Measurements from ENCODE around the gene LYPD3.

DNA sequence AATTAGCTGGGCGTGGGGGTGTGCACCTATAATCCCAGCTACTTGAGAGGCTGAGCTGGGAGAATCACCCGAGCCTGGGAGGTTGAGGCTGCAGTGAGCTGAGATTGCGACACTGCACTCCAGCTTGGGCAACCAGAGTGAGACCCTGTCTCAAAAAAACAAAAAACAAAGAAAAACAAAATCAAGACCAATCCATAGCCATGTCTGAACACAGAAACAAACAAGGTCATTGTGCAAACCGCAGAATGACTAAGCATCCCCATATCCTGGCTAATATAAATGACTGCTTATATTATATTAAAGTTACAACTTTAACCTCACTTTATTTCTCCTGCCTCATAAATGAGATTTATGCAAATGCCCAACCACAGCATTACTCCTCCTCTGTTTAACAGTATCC lies 2.3 kb upstream of the LYPD3 start:
- TF ChIP-seq, protein P1, sequence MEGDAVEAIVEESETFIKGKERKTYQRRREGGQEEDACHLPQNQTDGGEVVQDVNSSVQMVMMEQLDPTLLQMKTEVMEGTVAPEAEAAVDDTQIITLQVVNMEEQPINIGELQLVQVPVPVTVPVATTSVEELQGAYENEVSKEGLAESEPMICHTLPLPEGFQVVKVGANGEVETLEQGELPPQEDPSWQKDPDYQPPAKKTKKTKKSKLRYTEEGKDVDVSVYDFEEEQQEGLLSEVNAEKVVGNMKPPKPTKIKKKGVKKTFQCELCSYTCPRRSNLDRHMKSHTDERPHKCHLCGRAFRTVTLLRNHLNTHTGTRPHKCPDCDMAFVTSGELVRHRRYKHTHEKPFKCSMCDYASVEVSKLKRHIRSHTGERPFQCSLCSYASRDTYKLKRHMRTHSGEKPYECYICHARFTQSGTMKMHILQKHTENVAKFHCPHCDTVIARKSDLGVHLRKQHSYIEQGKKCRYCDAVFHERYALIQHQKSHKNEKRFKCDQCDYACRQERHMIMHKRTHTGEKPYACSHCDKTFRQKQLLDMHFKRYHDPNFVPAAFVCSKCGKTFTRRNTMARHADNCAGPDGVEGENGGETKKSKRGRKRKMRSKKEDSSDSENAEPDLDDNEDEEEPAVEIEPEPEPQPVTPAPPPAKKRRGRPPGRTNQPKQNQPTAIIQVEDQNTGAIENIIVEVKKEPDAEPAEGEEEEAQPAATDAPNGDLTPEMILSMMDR (IDR thresholded peaks at IDR 0.05): no peak
- no peak for TF ChIP-seq POLR2A (IDR thresholded peaks at IDR 0.05)
